Neural cell (in vitro differentiated cells): Measurements from ENCODE around the gene HADH.

ENCODE experiments used
- CTCF ChIP-seq: fragments of 450-650 bp; IDR thresholded peaks from 2 replicates; pipeline ENCODE4 v1.5.1; 2014; ENCODE audit warnings: antibody characterized with exemption, mild to moderate bottlenecking, moderate library complexity; ENCODE audit not compliant: poor library complexity, severe bottlenecking
- EZH2 ChIP-seq: fragments of 200-600, 300-800 bp; shearing (Covaris generic), sonication (generic); IDR thresholded peaks from 2 replicates; pipeline ENCODE4 v1.6.1; 2014; ENCODE audit warnings: antibody characterized with exemption, low read length, borderline replicate concordance, mild to moderate bottlenecking; ENCODE audit not compliant: insufficient read depth, poor library complexity, severe bottlenecking
- POLR2AphosphoS5 ChIP-seq: IDR thresholded peaks from 2 replicates; pipeline ENCODE4 v1.6.1; 2012
- RAD21 ChIP-seq: fragments of 450-650 bp; conservative IDR thresholded peaks from 2 replicates; pipeline ENCODE4 v1.6.1; 2014; ENCODE audit warnings: antibody characterized with exemption, mild to moderate bottlenecking, moderate library complexity
- REST ChIP-seq: IDR thresholded peaks from 2 replicates; pipeline ENCODE4 v1.6.1; 2012; ENCODE audit warnings: borderline replicate concordance

- TF ChIP-seq CTCF (no peak), EZH2 (no peak), RAD21 (no peak), POLR2AphosphoS5 (no peak), REST (no peak)
Observed at GRCh38 chr4:108034565-108034964, 44.9 kb downstream of the HADH start.
